HCT116 (cell line): ENCODE measurements around the gene SEC62.

Source experiments
- EZH2phosphoT487 ChIP-seq: fragments of 200-600 bp; IDR thresholded peaks from 2 replicates; pipeline ENCODE4 v1.6.1; 2018; ENCODE audit warnings: antibody characterized with exemption, borderline replicate concordance
- TF ChIP-seq, protein P1 (sequence below), 3 experiments: fragments of 200-600 bp in 1 of 3; sonication (generic) in 1 of 3; IDR thresholded peaks in 2 of 3; conservative IDR thresholded peaks in 1 of 3; 2 replicates each; pipeline ENCODE4 v1.5.1; 2012 to 2017; ENCODE audit warnings: low read depth in 2 of 3, low read length in 2 of 3, antibody characterized with exemption in 1 of 3, borderline replicate concordance in 1 of 3, control low read depth in 1 of 3, mild to moderate bottlenecking in 1 of 3, mixed read lengths in 1 of 3, mixed run types in 1 of 3, moderate library complexity in 1 of 3; ENCODE audit not compliant: insufficient read depth in 1 of 3

DNA sequence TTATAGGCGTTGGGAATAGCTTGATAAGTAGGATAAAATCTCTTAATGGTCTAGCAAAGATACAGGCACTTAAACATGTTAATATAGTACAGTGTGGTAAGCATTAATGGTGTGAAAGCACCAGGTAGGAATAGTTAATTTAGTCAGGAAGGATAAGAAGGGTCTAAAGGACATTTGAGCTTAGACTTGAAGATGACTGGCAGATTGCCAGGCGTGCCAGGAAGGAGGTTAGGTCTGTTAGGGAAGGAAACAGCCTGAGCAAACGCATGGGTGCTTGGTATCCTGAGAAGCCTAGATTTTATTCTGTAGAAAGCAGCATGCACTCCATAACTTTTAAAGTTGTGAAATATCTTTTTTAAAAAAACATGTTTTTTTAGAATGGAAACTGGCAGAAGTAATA lies 17.7 kb downstream of the SEC62 start:
- no peak for TF ChIP-seq EZH2phosphoT487
- TF ChIP-seq, protein P1, sequence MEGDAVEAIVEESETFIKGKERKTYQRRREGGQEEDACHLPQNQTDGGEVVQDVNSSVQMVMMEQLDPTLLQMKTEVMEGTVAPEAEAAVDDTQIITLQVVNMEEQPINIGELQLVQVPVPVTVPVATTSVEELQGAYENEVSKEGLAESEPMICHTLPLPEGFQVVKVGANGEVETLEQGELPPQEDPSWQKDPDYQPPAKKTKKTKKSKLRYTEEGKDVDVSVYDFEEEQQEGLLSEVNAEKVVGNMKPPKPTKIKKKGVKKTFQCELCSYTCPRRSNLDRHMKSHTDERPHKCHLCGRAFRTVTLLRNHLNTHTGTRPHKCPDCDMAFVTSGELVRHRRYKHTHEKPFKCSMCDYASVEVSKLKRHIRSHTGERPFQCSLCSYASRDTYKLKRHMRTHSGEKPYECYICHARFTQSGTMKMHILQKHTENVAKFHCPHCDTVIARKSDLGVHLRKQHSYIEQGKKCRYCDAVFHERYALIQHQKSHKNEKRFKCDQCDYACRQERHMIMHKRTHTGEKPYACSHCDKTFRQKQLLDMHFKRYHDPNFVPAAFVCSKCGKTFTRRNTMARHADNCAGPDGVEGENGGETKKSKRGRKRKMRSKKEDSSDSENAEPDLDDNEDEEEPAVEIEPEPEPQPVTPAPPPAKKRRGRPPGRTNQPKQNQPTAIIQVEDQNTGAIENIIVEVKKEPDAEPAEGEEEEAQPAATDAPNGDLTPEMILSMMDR (IDR thresholded peaks at IDR 0.05 in 2 of 3, conservative IDR thresholded peaks at IDR 0.05 in 1 of 3; ENCODE audit: borderline replicate concordance in 1 of 3, insufficient read depth in 1 of 3, low read depth in 2 of 3, low read length in 2 of 3), result no peak
